Activated naive CD4-positive, alpha-beta T cell treated with anti-CD3 and anti-CD28 coated beads, Interleukin-2, amount 50 U/mL, for 24 hours (primary cell): ENCODE results near the gene COL27A1.
"Not testable (repeated sequence)": the region's sequence is repeated elsewhere in the genome, so short reads cannot be mapped to it uniquely, and the experiment has no call there.

Source experiments
- H3K27ac Mint-ChIP-seq: one replicate; pipeline ENCODE4 v1.8.0; 2021; ENCODE audit warnings: mild to moderate bottlenecking, mixed read lengths
- H3K27me3 Mint-ChIP-seq: one replicate; pipeline ENCODE4 v1.8.0; 2021; ENCODE audit warnings: mixed read lengths
- H3K36me3 Mint-ChIP-seq: one replicate; pipeline ENCODE4 v1.8.0; 2021; ENCODE audit warnings: mixed read lengths
- H3K4me1 Mint-ChIP-seq: one replicate; pipeline ENCODE4 v1.8.0; 2021; ENCODE audit warnings: mixed read lengths
- H3K4me3 Mint-ChIP-seq: one replicate; pipeline ENCODE4 v1.8.0; 2021; ENCODE audit warnings: mild to moderate bottlenecking, mixed read lengths
- H3K9me3 Mint-ChIP-seq: one replicate; pipeline ENCODE4 v1.8.0; 2021; ENCODE audit warnings: mixed read lengths

Gene COL27A1

DNA sequence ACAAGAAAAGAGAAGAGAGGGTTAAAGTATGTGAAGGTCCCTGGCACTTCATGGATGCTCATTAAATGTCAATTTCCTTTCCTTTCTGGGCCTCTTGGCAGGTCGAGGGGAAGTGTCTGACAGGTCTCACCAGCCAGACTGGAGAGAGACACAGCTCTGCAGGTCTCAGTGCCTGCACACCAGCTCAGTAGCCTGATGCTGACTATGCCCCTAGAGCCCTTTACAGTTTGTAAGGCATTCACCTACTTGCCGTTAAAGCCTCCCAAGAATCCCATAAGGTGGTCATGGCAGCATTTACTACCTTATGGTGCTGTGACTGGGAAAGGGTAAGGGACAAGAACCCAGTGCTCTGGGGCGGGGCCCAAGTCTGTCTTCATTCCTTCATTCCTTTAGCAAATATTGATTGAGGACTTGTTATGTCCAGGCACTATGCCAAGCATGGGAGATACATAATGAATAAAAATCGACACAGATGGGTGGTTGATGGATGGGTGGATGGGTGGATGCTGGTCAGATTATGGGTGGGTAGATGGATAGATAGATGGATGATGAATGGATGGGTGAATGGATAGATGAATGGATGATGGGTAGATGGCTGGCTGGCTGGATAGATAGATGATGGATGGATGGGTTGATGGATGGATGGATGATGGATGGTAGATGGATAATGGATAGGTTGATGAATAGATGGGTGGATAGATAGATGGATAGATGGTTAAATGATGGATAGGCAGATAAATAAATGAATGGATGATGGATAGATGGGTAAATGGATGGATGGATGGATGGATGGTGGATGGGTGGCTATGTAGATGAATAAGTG is 34.9 kb upstream of the COL27A1 start:
- H3K27me3 Mint-ChIP-seq = peaks cover 3% of the 10 kb centered on the region
- H3K4me3 Mint-ChIP-seq = no peak overlapping the region
- H3K36me3 Mint-ChIP-seq = no peaks in the 10 kb centered on the region
- H3K9me3 Mint-ChIP-seq = no peaks in the 10 kb centered on the region
- H3K4me1 Mint-ChIP-seq = no peaks in the 10 kb centered on the region
- no peak overlapping the region for H3K27ac Mint-ChIP-seq

DNA sequence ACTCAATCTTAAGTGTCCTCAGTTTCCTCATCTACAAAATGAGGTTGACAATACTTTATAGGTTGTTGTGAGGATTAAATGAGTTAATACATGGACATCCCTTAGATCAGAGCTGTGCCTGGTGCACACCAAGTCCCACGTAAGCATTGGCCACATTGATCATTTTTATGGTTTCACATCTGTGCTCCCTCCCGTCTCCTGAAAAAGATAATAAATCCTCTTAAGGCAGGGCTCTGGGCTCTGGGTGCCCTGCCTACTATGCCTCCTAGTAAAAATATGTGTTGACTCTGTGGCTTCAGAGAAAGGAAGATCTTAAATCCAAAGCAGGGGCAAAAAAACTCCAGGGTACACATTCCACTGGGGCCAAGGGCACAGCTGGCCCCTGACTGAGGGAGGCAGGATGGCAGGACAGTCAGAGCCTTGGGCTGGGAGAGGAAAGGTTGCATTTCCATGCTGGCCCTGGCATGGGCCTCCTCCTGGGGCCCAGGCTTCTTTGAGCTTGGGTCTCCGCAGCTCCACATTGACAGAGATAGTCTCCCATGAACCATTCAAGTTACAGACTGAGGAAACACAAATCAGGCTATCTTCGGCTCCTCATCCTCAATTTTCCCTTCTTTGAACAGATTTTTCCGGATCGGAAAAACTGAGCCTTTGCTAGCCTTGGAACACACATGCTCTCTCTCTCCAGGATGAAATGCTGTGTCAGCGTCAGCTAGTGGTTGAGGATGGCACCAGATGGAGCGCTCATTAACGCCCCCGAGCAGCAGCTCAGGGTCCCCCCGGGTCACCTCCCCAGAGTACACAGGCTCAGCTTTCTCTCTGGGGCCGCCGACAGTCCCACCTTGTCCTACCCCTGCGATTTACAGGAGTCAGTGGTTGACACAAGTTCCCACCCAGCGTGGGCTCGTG is 33.9 kb upstream of the COL27A1 start:
- H3K36me3 Mint-ChIP-seq = no peaks in the 10 kb centered on the region
- peaks cover 3% of the 10 kb centered on the region for H3K27me3 Mint-ChIP-seq
- no peaks in the 10 kb centered on the region for H3K9me3 Mint-ChIP-seq
- H3K4me1 Mint-ChIP-seq = no peaks in the 10 kb centered on the region
- no peak overlapping the region for H3K4me3 Mint-ChIP-seq
- no peak overlapping the region for H3K27ac Mint-ChIP-seq

DNA sequence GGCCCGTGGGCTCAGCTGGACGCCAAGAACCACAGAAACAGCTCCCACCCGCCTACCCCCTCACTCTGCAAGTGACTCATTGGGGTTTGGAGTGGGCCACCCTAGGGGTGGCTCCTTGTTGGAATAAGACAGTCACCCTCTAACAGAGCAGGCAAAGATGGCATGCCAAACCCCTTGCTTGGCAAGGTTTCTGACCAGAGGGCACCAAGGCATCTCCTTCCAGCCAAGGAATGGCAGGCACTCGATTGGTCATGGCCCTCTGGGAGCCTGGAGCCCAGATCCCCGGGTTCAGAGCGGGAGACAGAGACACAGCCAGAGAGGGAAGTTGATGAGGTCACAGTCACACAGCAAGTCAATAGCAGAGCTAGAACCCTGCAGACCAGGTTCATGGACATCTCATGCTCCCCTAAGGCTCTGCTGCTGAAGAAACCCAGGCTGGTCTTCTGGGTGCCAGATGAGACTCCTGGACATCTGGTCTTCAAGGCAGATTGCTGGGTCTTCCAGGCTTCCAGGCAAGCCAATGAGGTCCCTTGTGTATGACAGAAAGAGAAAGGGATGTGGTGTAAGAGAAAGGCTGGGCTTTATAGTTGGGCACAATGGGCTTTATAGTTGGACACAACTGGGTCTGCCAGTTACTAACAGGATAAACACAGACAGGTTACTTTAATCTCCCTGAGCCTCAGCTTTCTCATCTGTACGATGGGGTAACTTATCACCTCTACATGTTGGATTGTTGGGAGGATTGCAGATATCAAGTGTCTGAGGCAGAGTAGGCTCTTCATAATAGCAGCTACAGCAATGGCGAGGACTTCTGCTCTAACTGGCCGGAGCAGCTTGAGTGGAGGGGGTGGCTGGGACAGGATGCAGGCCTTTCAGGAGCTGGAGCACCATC is 33.0 kb upstream of the COL27A1 start:
- Mint-ChIP-seq H3K27ac (no peak overlapping the region), H3K36me3 (no peaks in the 10 kb centered on the region), H3K27me3 (peaks cover 1% of the 10 kb centered on the region), H3K4me1 (no peaks in the 10 kb centered on the region), H3K9me3 (peaks cover 3% of the 10 kb centered on the region), H3K4me3 (no peak overlapping the region)

DNA sequence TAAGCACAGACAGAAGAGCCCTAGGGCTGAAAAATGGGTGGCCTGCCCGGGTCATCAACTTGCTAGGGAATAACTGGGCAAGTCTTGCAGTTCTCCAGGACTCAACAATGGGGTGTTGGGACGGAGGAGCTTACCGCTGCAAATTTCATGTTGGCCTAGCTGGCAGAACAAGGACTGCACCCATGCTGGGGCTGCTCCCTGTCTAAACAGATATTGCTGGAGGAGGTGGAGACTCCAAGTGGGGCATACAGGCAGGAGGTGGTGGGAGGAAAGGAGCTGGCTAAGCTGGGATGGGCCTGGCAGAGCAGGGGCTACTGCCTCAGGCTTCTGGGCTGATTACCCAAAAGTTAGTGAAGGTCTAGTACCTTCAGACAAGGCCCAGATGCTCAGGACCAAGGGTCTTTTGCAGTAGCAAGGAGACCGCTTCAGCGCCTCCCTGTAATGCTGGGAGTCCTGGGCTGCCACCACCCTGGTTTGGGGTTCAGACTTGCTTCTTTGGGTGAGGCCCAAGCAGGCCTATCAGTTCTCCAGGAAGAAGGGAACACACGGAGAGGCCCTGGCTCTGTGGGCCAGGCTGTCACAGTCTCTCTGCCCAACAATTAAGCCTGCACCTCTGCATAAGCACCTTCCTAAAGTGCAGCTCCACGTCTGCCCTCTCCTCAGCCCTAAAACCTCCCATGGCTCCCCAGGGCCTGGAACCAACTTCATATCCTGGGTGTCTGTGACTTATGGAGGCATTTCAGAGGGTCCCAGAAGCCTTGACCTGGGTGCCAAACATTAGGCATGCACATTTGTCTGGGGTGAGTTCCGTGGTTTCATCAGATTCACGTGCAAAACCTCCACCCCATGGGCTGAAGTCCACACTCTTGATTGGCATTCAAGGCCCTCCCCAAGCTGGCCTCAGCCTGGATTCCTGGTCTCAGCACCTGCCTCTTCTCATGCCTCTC is 32.0 kb upstream of the COL27A1 start:
- H3K27me3 Mint-ChIP-seq = peaks cover 2% of the 10 kb centered on the region
- H3K4me3 Mint-ChIP-seq = no peak overlapping the region
- H3K4me1 Mint-ChIP-seq = no peaks in the 10 kb centered on the region

DNA sequence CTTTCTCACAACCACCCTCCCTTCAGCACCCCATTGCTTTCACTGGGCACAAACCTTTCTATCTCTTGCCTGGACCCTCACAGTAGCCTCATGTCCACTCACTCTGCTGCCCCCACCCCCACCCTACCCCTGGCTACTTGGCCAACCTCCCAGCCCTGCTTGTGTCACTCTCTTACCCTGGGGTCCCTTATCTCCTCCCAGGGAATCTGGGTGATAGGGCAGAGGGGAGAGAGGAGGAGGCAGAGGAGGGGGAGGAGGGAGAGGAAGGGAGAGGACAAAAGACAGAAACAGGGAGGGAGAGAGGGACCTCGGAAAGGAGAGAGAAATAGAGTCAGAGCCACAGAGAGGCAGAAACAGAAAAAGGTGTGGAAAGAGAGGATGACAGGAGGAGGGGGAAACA is 31.2 kb upstream of the COL27A1 start:
- Mint-ChIP-seq H3K4me3 (no peak overlapping the region), H3K9me3 (peaks cover 4% of the 10 kb centered on the region), H3K27ac (no peak overlapping the region), H3K27me3 (peaks cover 5% of the 10 kb centered on the region), H3K36me3 (no peaks in the 10 kb centered on the region), H3K4me1 (no peaks in the 10 kb centered on the region)

More for the DNA sequence above, 32.0 kb upstream of the COL27A1 start:
- Mint-ChIP-seq H3K36me3 (no peaks in the 10 kb centered on the region), H3K27ac (no peak overlapping the region), H3K9me3 (peaks cover 4% of the 10 kb centered on the region)

DNA sequence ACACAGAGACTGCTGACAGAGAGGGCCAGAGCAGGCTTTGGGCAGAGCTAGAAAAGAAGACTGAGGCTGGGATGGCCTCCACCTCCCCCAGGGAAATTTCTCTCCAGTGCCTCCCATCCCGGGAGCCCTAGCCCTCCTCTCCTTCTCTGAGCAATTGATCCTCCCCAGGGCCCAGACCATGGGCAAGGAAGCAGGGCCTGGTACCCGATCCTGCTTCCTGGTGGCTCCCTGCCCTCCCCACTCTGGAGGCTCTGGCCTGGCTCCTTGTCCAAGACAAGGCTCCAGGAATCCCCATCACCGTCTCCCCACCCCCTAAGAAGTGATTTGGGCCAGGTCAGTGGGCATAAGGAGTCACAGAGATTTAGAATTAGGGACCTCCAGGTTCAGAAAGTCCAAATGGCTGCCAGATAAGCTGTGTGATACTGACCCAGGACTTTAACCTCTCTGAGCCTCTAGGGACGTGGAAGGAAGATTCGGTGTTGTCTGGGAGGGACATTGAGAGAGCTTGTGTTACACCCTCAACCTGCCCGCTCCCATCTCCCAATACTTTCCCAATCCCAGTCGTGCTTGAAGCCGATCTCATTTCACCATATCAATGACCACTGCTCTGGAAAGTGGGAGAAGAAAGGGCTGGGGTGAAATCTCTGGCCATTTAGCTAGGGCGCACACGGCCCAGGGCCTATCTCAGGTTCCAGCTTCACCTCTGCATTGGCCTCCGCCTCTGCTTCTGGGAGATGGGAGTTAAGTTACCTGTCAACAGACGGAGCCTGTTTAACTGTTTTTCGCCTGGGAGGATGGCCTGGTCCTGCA is 30.5 kb upstream of the COL27A1 start:
- H3K9me3 Mint-ChIP-seq = peaks cover 4% of the 10 kb centered on the region
- H3K27ac Mint-ChIP-seq = no peak overlapping the region
- H3K4me1 Mint-ChIP-seq = no peaks in the 10 kb centered on the region
- H3K4me3 Mint-ChIP-seq = no peak overlapping the region
- peaks cover 5% of the 10 kb centered on the region for H3K27me3 Mint-ChIP-seq
- H3K36me3 Mint-ChIP-seq = no peaks in the 10 kb centered on the region

DNA sequence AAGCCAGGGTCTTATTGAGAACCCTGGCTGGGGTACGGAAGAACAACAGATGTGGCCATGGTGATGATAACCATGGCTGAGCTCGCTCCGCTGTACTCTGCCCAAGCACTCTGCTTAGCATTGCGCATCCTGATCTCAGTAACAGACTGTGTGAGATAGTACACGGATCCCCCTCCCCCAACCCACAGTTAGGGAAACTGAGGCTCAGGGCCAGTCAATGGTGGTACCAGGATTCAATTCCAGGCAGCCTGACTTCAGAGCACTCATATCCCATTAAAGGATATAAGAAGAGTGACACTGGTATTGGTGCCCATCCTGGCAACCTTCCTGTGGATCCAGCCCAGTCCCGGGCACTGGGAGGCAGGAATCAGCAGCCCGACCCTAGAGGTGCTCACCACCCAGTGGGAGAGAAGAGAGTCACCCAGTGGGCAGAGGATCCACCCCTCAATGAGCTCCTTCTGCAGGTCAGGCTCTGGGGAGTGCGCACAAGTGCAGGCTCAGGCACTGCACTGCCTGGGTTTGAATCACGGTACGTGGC is 29.8 kb upstream of the COL27A1 start:
- H3K9me3 Mint-ChIP-seq = peaks cover 4% of the 10 kb centered on the region
- no peak overlapping the region for H3K4me3 Mint-ChIP-seq
- H3K27ac Mint-ChIP-seq = no peak overlapping the region
- no peaks in the 10 kb centered on the region for H3K4me1 Mint-ChIP-seq
- H3K36me3 Mint-ChIP-seq = no peaks in the 10 kb centered on the region
- H3K27me3 Mint-ChIP-seq = peaks cover 6% of the 10 kb centered on the region

DNA sequence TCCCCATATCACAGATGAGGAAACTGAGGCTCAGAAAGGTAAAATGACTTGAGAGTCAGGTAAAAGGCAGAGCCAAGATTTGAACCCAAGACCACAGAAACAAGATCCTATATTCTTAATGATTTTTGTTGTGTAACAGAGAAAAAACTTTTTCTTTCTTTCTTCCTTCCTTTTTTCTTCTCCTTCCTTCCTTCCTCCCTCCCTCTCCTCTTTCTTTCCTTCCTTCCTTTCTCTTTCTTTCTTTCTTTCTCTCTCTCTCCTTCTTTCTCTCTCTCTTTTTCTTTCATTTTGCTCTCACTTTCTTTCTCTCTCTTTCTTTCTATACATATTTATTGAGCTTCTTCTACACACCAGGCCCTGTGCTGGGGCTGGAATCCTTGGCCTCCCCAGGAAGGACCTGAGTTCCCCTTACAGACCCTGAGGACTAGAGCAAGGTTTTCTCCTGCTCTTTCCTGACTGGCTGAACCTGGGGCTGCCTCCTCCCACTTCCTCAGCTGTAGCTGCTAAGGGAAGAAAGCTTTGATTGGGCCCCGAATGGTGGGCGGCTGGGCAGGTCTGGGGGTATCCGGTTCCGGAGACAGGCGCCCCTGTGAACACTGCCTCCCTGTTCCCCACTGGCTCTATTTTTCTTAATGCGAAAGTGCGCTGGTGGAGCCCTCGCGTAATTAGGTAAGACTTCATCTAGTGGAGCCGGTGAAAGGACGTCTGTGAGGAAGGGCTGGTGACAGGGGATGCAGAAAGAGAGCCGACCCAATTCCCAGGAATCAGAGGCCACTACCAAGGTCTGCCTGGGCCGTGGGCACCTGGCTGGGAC is 28.9 kb upstream of the COL27A1 start:
- H3K9me3 Mint-ChIP-seq = peaks cover 4% of the 10 kb centered on the region
- H3K4me1 Mint-ChIP-seq = no peaks in the 10 kb centered on the region
- no peak overlapping the region for H3K27ac Mint-ChIP-seq
- no peaks in the 10 kb centered on the region for H3K36me3 Mint-ChIP-seq
- H3K4me3 Mint-ChIP-seq = no peak overlapping the region
- H3K27me3 Mint-ChIP-seq = peaks cover 8% of the 10 kb centered on the region

DNA sequence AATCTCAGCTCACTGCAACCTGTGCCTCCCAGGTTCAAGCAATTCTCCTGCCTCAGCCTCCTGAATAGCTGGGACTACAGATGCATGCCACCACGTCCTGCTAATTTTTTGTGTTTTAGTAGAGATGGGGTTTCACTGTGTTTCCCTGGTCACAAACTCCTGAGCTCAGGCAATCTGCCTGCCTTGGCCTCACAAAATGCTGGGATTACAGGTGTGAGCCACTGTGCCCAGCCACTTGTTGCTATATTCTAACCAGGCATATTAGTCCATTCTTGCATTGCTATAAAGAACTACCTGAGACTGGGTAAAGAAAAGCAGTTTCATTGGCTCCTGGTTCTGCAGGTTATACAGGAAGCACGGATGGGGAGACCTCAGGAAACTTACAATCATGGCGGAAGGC is 26.6 kb upstream of the COL27A1 start:
- not testable (repeated sequence) for H3K27me3 Mint-ChIP-seq, H3K4me3 Mint-ChIP-seq, H3K9me3 Mint-ChIP-seq, H3K27ac Mint-ChIP-seq, H3K36me3 Mint-ChIP-seq, H3K4me1 Mint-ChIP-seq

DNA sequence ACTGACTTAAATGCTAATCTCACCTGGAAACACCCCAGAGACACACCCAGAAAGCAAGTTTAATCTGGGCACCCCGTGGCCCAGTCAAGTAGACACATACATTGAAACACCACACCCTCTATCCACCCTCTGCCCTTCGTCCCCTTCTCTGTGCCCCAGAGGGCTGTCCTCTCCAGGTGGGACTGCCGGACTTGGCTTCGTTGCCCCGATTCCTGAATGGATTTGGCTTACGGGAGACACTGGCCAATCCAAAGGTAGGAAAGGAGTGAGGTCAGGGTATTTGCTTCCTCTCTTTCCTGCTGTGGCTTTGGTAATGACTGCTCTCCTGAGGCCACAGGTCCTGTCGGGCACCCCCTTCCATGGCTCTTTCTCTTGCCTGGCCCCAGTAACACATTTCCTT is 25.2 kb upstream of the COL27A1 start:
- H3K36me3 Mint-ChIP-seq = no peaks in the 10 kb centered on the region
- peaks cover 10% of the 10 kb centered on the region for H3K27me3 Mint-ChIP-seq
- H3K27ac Mint-ChIP-seq = no peak overlapping the region

DNA sequence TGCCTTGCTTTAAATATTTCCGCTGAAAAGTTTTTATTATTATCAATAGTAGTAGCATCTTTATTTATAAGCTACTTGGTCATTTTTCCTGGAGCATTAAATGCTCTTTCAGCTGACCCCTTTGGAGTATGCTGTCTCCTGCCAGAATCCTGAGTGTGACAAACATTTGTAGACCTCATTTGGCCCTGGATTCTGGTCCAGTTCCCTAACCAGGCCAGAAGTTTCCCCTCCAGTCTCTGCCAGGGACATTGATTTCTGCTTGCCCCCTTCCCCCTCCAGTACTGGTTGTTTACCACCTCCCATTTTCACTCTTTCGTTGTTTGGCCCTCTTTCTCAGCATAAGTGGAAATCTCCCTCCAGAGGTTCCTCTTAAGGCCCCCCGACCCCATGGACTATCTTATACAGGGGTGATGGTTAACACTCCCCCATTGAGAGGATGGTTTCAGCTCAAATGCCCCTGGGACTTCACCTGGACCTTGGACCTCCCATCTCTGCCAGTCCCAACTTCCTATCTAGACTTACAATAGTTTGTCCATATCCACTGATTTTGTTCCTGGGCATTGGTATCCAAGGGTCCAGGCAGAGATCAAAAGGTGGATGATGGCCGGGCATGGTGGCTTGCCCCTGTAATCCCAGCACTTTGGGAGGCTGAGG is 24.6 kb upstream of the COL27A1 start:
- no peak overlapping the region for H3K4me3 Mint-ChIP-seq
- H3K27me3 Mint-ChIP-seq = peaks cover 10% of the 10 kb centered on the region
- H3K36me3 Mint-ChIP-seq = no peaks in the 10 kb centered on the region
- H3K4me1 Mint-ChIP-seq = no peaks in the 10 kb centered on the region
- H3K27ac Mint-ChIP-seq = no peak overlapping the region
- peaks cover 4% of the 10 kb centered on the region for H3K9me3 Mint-ChIP-seq

More for the DNA sequence above, 25.2 kb upstream of the COL27A1 start:
- Mint-ChIP-seq H3K9me3 (peaks cover 4% of the 10 kb centered on the region), H3K4me1 (no peaks in the 10 kb centered on the region), H3K4me3 (no peak overlapping the region)

DNA sequence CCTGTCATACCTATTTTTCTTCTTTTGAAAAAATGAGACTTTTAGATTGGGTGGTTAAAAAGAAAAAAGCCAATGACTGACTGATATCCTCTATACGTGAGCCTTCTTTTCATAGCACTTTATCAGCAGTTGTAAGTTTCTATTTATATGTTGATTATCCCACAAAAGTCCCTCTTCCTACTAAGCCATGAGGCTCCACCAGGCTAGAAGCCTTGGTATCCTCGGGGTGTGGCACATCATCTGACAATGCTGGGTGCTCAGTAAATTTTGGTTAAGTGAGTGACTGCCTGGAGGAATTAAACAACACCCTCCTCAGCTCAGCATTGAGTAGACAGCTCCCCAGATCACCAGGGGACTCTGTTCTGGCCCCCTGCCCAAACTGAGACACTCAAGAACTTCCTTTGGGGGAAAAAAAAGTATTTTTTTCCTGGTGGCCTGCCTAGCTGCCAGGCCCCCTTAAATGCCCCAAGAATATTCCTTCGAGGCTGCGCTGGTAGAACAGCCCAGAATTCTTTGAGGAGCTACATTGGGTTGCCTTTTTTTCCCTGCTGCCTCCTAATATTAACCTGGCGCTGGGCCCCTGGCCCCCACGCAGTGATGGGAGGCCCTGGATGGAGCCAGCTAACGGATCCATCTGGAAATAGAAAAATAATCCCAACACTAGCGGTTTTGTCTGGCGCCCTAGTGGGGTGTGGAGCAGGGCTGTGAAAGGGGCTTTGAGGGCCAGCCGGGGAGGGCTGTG is 23.4 kb upstream of the COL27A1 start:
- H3K4me1 Mint-ChIP-seq = no peaks in the 10 kb centered on the region
- peaks cover 4% of the 10 kb centered on the region for H3K9me3 Mint-ChIP-seq
- H3K36me3 Mint-ChIP-seq = no peaks in the 10 kb centered on the region
- H3K27ac Mint-ChIP-seq = no peak overlapping the region
- peaks cover 10% of the 10 kb centered on the region for H3K27me3 Mint-ChIP-seq
- H3K4me3 Mint-ChIP-seq = no peak overlapping the region
